Kidney (tissue), 14 donors: ENCODE results near the gene MARF1. TPM values are rescaled to one million over a fixed set of nuclear protein-coding genes. Genes with fewer than 3 reads are reported as not detected.
"Not testable (repeated sequence)": the region's sequence is repeated elsewhere in the genome, so short reads cannot be mapped to it uniquely, and the experiment has no call there.

ENCODE experiments used
- DNase-seq, 5 donors: peaks; one replicate each; pipeline ENCODE4 v3.0.0-alpha.2; 2013 to 2020
- FAIRE-seq: peaks from 2 replicates; lab custom pipeline; 2012; peaks lifted over from hg19 to GRCh38; lab: Jason Lieb, UNC
- H3K27ac ChIP-seq, 2 donors: one replicate each; pipeline ENCODE4 v1.7.0; 2013; ENCODE audit warnings: low read depth in 2 of 2, low read length in 2 of 2, inconsistent platforms in 1 of 2
- H3K27me3 ChIP-seq: one replicate; pipeline ENCODE4 v1.7.1; 2013; ENCODE audit warnings: low read length, inconsistent platforms; ENCODE audit not compliant: control insufficient read depth, insufficient read depth
- H3K36me3 ChIP-seq, 3 donors: one replicate each; pipeline versions ENCODE4 v1.7.0 to v1.7.1; 2013; ENCODE audit warnings: low read length in 3 of 3, control low read depth in 1 of 3, inconsistent platforms in 1 of 3; ENCODE audit not compliant: insufficient read depth in 3 of 3, control insufficient read depth in 2 of 3
- H3K4me1 ChIP-seq, 3 donors: one replicate each; pipeline versions ENCODE4 v1.7.0 to v1.7.1; 2013; ENCODE audit warnings: low read length in 3 of 3, inconsistent platforms in 1 of 3, low read depth in 1 of 3; ENCODE audit not compliant: control insufficient read depth in 2 of 3, insufficient read depth in 2 of 3
- H3K4me3 ChIP-seq, 3 donors: one replicate each; pipeline versions ENCODE4 v1.7.0 to v1.8.1; 2013; ENCODE audit warnings: low read length in 3 of 3, control low read depth in 1 of 3, inconsistent platforms in 1 of 3
- H3K9ac ChIP-seq, 3 donors: one replicate each; pipeline versions ENCODE4 v1.7.0 to v1.7.1; 2013; ENCODE audit warnings: low read length in 3 of 3, control low read depth in 1 of 3, inconsistent platforms in 1 of 3
- H3K9me3 ChIP-seq, 3 donors: one replicate each; pipeline versions ENCODE4 v1.7.0 to v1.7.1; 2013; ENCODE audit warnings: low read length in 3 of 3, control low read depth in 1 of 3, inconsistent platforms in 1 of 3; ENCODE audit not compliant: control insufficient read depth in 2 of 3, insufficient read depth in 1 of 3
- CTCF ChIP-seq: IDR thresholded peaks from 3 replicates; pipeline ENCODE4 v1.5.1; 2012; ENCODE audit warnings: mild to moderate bottlenecking, moderate library complexity, borderline replicate concordance; ENCODE audit not compliant: insufficient read depth; ENCODE audit errors: extremely low read depth
- intact Hi-C: fragments of 100-400 bp; cut with DNase I; formaldehyde crosslinking; loops from one replicate; pipeline ENCODE4 v1.11.1; 2022
- polyA plus RNA-seq: library from polyadenylated mRNA; stranded (reverse); fragments of 350-450 nt; fragmentation: Illumina TruSeq; extraction: RNeasy Lipid Tissue Mini Kit (QIAGEN cat#74804); gene quantifications from one replicate; pipeline ENCODE4 v1.2.3, GENCODE V29; 2014; ENCODE audit warnings: low read depth, low replicate concordance; ENCODE audit not compliant: insufficient read depth
- total RNA-seq: library from RNA; stranded (reverse); fragmentation: NEBNext Ultra II Directional; extraction: Animal tissue kit (Norgen Biotek cat#: 25700); gene quantifications from one replicate; pipeline ENCODE4 v1.2.1, GENCODE V29; 2021
- donor health status: control.
- donor health status: control.
- donor health status: control.
- donor health status: control.
- donor health status: control.
- donor health status: DM: yes; HTN: yes; CAD: no.
- donor health status: Normal renal cell carcinoma (clear cell type).

Gene MARF1
- total and polyA plus RNA-seq, 2 donors from 2014 or later, result 17.5 to 80.7 TPM

- Histone ChIP-seq H3K9me3 (peaks cover 0 to 6% (median 0%) of the 10 kb centered on the region in 3 donors), H3K4me3 (no peak overlapping the region), H3K4me1 (no peaks in the 10 kb centered on the region), H3K9ac (no peak overlapping the region), H3K27ac (no peak overlapping the region), H3K36me3 (no peaks in the 10 kb centered on the region), H3K27me3 (no peaks in the 10 kb centered on the region)
- FAIRE-seq (no peak), DNase-seq (no peak)
- intact Hi-C loops, result no loop called here
- no peak for TF ChIP-seq CTCF
Observed at GRCh38 chr16:15547768-15548096, 95.2 kb downstream of the MARF1 start.

- H3K27ac ChIP-seq, H3K27me3 ChIP-seq, FAIRE-seq, H3K36me3 ChIP-seq, DNase-seq, H3K9ac ChIP-seq, intact Hi-C loops, H3K4me3 ChIP-seq, H3K9me3 ChIP-seq, H3K4me1 ChIP-seq: not testable (repeated sequence)
Observed at GRCh38 chr16:15547072-15547767, 95.7 kb downstream of the MARF1 start.

GRCh38 chr16:15545544-15545943 lies 97.4 kb downstream of the MARF1 start:
- H3K4me3 ChIP-seq, result no peak overlapping the region
- H3K27me3 ChIP-seq, result no peaks in the 10 kb centered on the region
- FAIRE-seq (no peak), DNase-seq (no peak)
- TF ChIP-seq CTCF, result no peak
- H3K4me1 ChIP-seq, result no peaks in the 10 kb centered on the region
- no peak overlapping the region for H3K9ac ChIP-seq
- H3K9me3 ChIP-seq, result peaks cover 0 to 6% (median 0%) of the 10 kb centered on the region in 3 donors
- H3K36me3 ChIP-seq, result no peaks in the 10 kb centered on the region
- intact Hi-C loops, result no loop called here
- H3K27ac ChIP-seq, result no peak overlapping the region

GRCh38 chr16:15544405-15544804 lies 98.5 kb downstream of the MARF1 start:
- DNase-seq, result no peak
- no peak overlapping the region for H3K9ac ChIP-seq
- TF ChIP-seq CTCF, result no peak
- H3K36me3 ChIP-seq, result no peaks in the 10 kb centered on the region
- H3K27ac ChIP-seq, result no peak overlapping the region
- peaks cover 0 to 6% (median 0%) of the 10 kb centered on the region in 3 donors for H3K9me3 ChIP-seq
- no peak for FAIRE-seq
- no peaks in the 10 kb centered on the region for H3K27me3 ChIP-seq
- H3K4me1 ChIP-seq, result no peaks in the 10 kb centered on the region
- no peak overlapping the region for H3K4me3 ChIP-seq
- intact Hi-C loops, result no loop called here

Other genes with a start within 250 kb of the MARF1 start
- gene MPV17L, start 247.4 kb downstream of the MARF1 start, total RNA-seq, result 11.8 TPM
- 4.8 TPM for gene MPV17L, start 247.4 kb downstream of the MARF1 start, polyA plus RNA-seq
- 48.8 TPM for gene BMERB1, start 208.6 kb downstream of the MARF1 start, total RNA-seq
- 33.4 TPM for gene BMERB1, start 208.6 kb downstream of the MARF1 start, polyA plus RNA-seq
- gene NDE1, start 7.1 kb upstream of the MARF1 start, total RNA-seq, result 31.7 TPM
- gene NDE1, start 7.1 kb upstream of the MARF1 start, polyA plus RNA-seq, result 4.6 TPM
- 175 TPM for gene MYH11, start 213.9 kb upstream of the MARF1 start, total RNA-seq
- 40.2 TPM for gene MYH11, start 213.9 kb upstream of the MARF1 start, polyA plus RNA-seq
- gene CEP20, start 245.4 kb upstream of the MARF1 start, total RNA-seq, result 28.9 TPM
- gene CEP20, start 245.4 kb upstream of the MARF1 start, polyA plus RNA-seq, result 24.8 TPM